HepG2 (cell line): ENCODE measurements around the gene GPR162. TPM values are rescaled to one million over a fixed set of nuclear protein-coding genes. Genes with fewer than 3 reads are reported as not detected.
A peak's percentile ranks its signal among the peaks of the same experiment; 100 is the strongest.

Source experiments
- ATAC-seq: fragments of 200-7000 bp; cut with Tn5 transposase; 3 replicates; pipeline ENCODE4 v1.9.1; 2020; ENCODE audit warnings: mild to moderate bottlenecking, moderate library complexity
- BruUV-seq: library from RNA; stranded (reverse); fragments of 400-500 nt; replicated peaks from 2 replicates; lab custom pipeline; 2021; lab: Mats Ljungman, UMichigan
- CTCF ChIA-PET: fragments of 300-600 bp; formaldehyde crosslinking; extraction: SDS; loops from one replicate; lab custom pipeline; 2021; ENCODE audit warnings: low total read pairs, inconsistent platforms, low intra/inter-chr PET ratio; lab: Yijun Ruan, JAX
- POLR2A ChIA-PET: fragments of 350-600 bp; sonication (Branson Sonifier 250); formaldehyde crosslinking; loops from one replicate; lab custom pipeline; 2020; ENCODE audit warnings: antibody characterized with exemption, inconsistent platforms; lab: Yijun Ruan, JAX
- DNase-seq: peaks from one replicate; pipeline ENCODE4 v3.0.0-alpha.2; 2015; ENCODE audit warnings: low spot score
- FAIRE-seq: peaks from 3 replicates; lab custom pipeline; 2011; peaks lifted over from hg19 to GRCh38; lab: Jason Lieb, UNC
- H2AFZ ChIP-seq: one replicate; pipeline ENCODE4 v1.6.1; 2011; ENCODE audit warnings: low read length, inconsistent platforms
- H3K27ac ChIP-seq: fragments of 300-600 bp; 3 replicates; pipeline ENCODE4 v1.8.0; 2011; ENCODE audit warnings: mixed run types, mild to moderate bottlenecking, mixed read lengths, low read length, inconsistent platforms; ENCODE audit not compliant: insufficient read depth; ENCODE audit errors: extremely low read length
- H3K27me3 ChIP-seq, 2 experiments: fragments of 200-600 bp in 1 of 2; 2 replicates in 1 of 2; 3 replicates in 1 of 2; pipeline versions ENCODE4 v1.6.0 to v1.8.0; 2011; ENCODE audit warnings: low read length in 2 of 2, mild to moderate bottlenecking in 2 of 2, moderate library complexity in 2 of 2, inconsistent platforms in 1 of 2; ENCODE audit not compliant: insufficient read depth in 2 of 2, control insufficient read depth in 1 of 2
- H3K36me3 ChIP-seq, 2 experiments: fragments of 200-600 bp in 1 of 2; replicated peaks in 1 of 2; 2 replicates in 1 of 2; 3 replicates in 1 of 2; pipeline versions ENCODE4 v1.5.1 to v1.8.0; 2011; ENCODE audit warnings: low read length in 2 of 2, inconsistent platforms in 1 of 2; ENCODE audit not compliant: insufficient read depth in 2 of 2, control insufficient read depth in 1 of 2
- H3K4me1 ChIP-seq: 2 replicates; pipeline ENCODE4 v1.5.1; 2012; ENCODE audit warnings: low read length, inconsistent platforms; ENCODE audit not compliant: insufficient read depth
- H3K4me2 ChIP-seq: 2 replicates; pipeline ENCODE4 v1.6.0; 2011; ENCODE audit warnings: low read depth, low read length, inconsistent platforms
- H3K4me3 ChIP-seq, 3 experiments: fragments of 200-600 bp in 1 of 3; sonication (generic), shearing (Covaris generic) in 1 of 3; replicated peaks in 1 of 3; 2 replicates each; pipeline ENCODE4 v1.5.1; 2011 to 2016; ENCODE audit warnings: low read length in 3 of 3, inconsistent platforms in 2 of 3, low read depth in 2 of 3, mild to moderate bottlenecking in 2 of 3, control low read depth in 1 of 3, mixed read lengths in 1 of 3; ENCODE audit not compliant: insufficient read depth in 1 of 3
- H3K79me2 ChIP-seq: one replicate; pipeline ENCODE4 v1.6.1; 2011; ENCODE audit warnings: low read length, inconsistent platforms; ENCODE audit not compliant: insufficient read depth
- H3K9ac ChIP-seq: 2 replicates; pipeline ENCODE4 v1.6.0; 2011; ENCODE audit warnings: mild to moderate bottlenecking, low read depth, low read length, inconsistent platforms; ENCODE audit not compliant: insufficient read depth
- H3K9me3 ChIP-seq: 2 replicates; pipeline ENCODE4 v1.5.1; 2012; ENCODE audit warnings: mild to moderate bottlenecking, low read length
- H4K20me1 ChIP-seq: 2 replicates; pipeline ENCODE4 v1.6.0; 2011; ENCODE audit warnings: inconsistent platforms, mild to moderate bottlenecking, low read length, moderate library complexity; ENCODE audit not compliant: insufficient read depth
- AGO1 ChIP-seq: fragments of 200-400 bp; formaldehyde crosslinking; IDR thresholded peaks from 2 replicates; pipeline ENCODE4 v1.6.1; 2017; ENCODE audit warnings: mild to moderate bottlenecking, low read depth, low read length, moderate library complexity; ENCODE audit not compliant: poor library complexity, severe bottlenecking
- BATF2 ChIP-seq: sonication (generic); formaldehyde crosslinking; IDR thresholded peaks from 2 replicates; pipeline ENCODE4 v1.8.0; 2022; ENCODE audit warnings: mild to moderate bottlenecking, missing genetic modification reagents, moderate library complexity
- BCL3 ChIP-seq: sonication (generic); formaldehyde crosslinking; IDR thresholded peaks from 2 replicates; pipeline ENCODE4 v1.5.1; 2020; ENCODE audit warnings: mild to moderate bottlenecking, missing genetic modification reagents, moderate library complexity
- DR1 ChIP-seq: sonication (generic); formaldehyde crosslinking; IDR thresholded peaks from 2 replicates; pipeline ENCODE4 v1.8.0; 2021; ENCODE audit warnings: mild to moderate bottlenecking, missing genetic modification reagents, inconsistent platforms
- GATAD2A ChIP-seq: IDR thresholded peaks from 2 replicates; pipeline ENCODE4 v1.6.1; 2016
- HNRNPH1 ChIP-seq: fragments of 200-400 bp; formaldehyde crosslinking; optimal IDR thresholded peaks from 2 replicates; pipeline ENCODE3; 2017; ENCODE audit warnings: mild to moderate bottlenecking, low read depth, low read length
- PAF1 ChIP-seq: IDR thresholded peaks from 2 replicates; pipeline ENCODE4 v1.6.1; 2016; ENCODE audit warnings: missing genetic modification reagents, missing compliant biosample characterization
- SIX1 ChIP-seq: sonication (generic); formaldehyde crosslinking; IDR thresholded peaks from 2 replicates; pipeline ENCODE4 v1.4.0; 2020; ENCODE audit warnings: missing genetic modification reagents, borderline replicate concordance
- TAF15 ChIP-seq: fragments of 200-400 bp; formaldehyde crosslinking; IDR thresholded peaks from one replicate; pipeline ENCODE4 v1.6.1; 2018; ENCODE audit warnings: mild to moderate bottlenecking, low read depth, low read length; ENCODE audit not compliant: poor library complexity, severe bottlenecking
- ZNF138 ChIP-seq: sonication (generic); formaldehyde crosslinking; IDR thresholded peaks from 2 replicates; pipeline ENCODE4 v1.5.0; 2020; ENCODE audit warnings: mild to moderate bottlenecking, low read depth, missing genetic modification reagents
- ZNF251 ChIP-seq: sonication (generic); formaldehyde crosslinking; IDR thresholded peaks from 2 replicates; pipeline ENCODE4 v1.9.0; 2021; ENCODE audit warnings: mild to moderate bottlenecking, missing genetic modification reagents
- ZNF687 ChIP-seq: sonication (generic); formaldehyde crosslinking; IDR thresholded peaks from 2 replicates; pipeline ENCODE4 v1.5.1; 2020; ENCODE audit warnings: mild to moderate bottlenecking, missing genetic modification reagents, moderate library complexity
- ZNF83 ChIP-seq: sonication (generic); formaldehyde crosslinking; IDR thresholded peaks from 2 replicates; pipeline ENCODE4 v1.4.0; 2020; ENCODE audit warnings: missing genetic modification reagents, mild to moderate bottlenecking, borderline replicate concordance
- WGBS: methylation state at CpG from one replicate; pipeline ENCODE4 v1.1.6; 2017; ENCODE audit warnings: low lambda C conversion rate; 5-methylcytosine and 5-hydroxymethylcytosine counted together
- in situ Hi-C: cut with HindIII; loops from 2 replicates; pipeline ENCODE4 v1.10.0; 2017; ENCODE audit warnings: low pct_unique_long_range_greater_than_20kb; ENCODE audit not compliant: extremely low pct_ligation_motif_present
- intact Hi-C: fragments of 100-400 bp; cut with micrococcal nuclease; formaldehyde crosslinking; loops from one replicate; pipeline ENCODE4 v1.10.0; 2022; ENCODE audit not compliant: unreplicated experiment
- polyA plus RNA-seq, 8 experiments: library from polyadenylated mRNA; depleted of rRNA in 3 of 8; stranded (reverse) in 7 of 8; unstranded in 1 of 8; fragments of >200 nt; fragmentation: Illumina TruSeq in 4 of 8; extraction: Trizol in 4 of 8; gene quantifications; 2 replicates each; pipeline versions ENCODE4 v1.2.1 to v1.2.3, GENCODE V29; 2011 to 2016; ENCODE audit warnings: low read depth in 4 of 8, missing spikeins in 1 of 8, mixed read lengths in 1 of 8; ENCODE audit not compliant: insufficient read depth in 1 of 8
- total RNA-seq, 5 experiments: library from RNA; depleted of rRNA; stranded (reverse); fragments of >200 nt; fragmentation: Illumina TruSeq; extraction: Trizol; gene quantifications; 2 replicates each; pipeline ENCODE4 v1.2.3, GENCODE V29; 2016; ENCODE audit warnings: low read depth in 1 of 5

Gene GPR162
- total and polyA plus RNA-seq, 2 of the 13 experiments (the other 11 are each of a cell fraction or from before 2014, with no cell fraction given): 0.08 TPM; not detected in 1

- BruUV-seq: no TSS peak
- H3K36me3 ChIP-seq: no peaks in the 10 kb centered on the region
- H3K27ac ChIP-seq: no peak overlapping the region
- in situ Hi-C loops: no loop called here
- no peak overlapping the region for H3K4me3 ChIP-seq
- ATAC-seq (peak; percentile 4), DNase-seq (no peak), FAIRE-seq (no peak)
- TF ChIP-seq TAF15: no peak
- TF ChIP-seq BATF2 (CRISPR knock-in tag): no peak
- TF ChIP-seq ZNF138 (CRISPR knock-in tag): no peak
- 0 out of 2 replicates have a peak, but pooled peaks have one; percentile 21 for TF ChIP-seq ZNF687 (CRISPR knock-in tag)
- no peak for TF ChIP-seq HNRNPH1
- TF ChIP-seq ZNF83 (CRISPR knock-in tag): no peak
- no peak for TF ChIP-seq GATAD2A (CRISPR knock-in tag)
- peak; percentile 34; the same call in 1 of the 2 replicates for TF ChIP-seq BCL3 (CRISPR knock-in tag)
- TF ChIP-seq SIX1 (CRISPR knock-in tag): no peak
- no peak for TF ChIP-seq PAF1
- peak; percentile 70 for TF ChIP-seq AGO1
- TF ChIP-seq ZNF251 (CRISPR knock-in tag): no peak
- 0 out of 2 replicates have a peak, but pooled peaks have one; percentile 25 for TF ChIP-seq DR1
- intact Hi-C loops: loop anchor here (10.0 kb wide), 1 partner anchor 205 kb away; no protein-coding TSS in a partner anchor
- H3K9me3 ChIP-seq: no peaks in the 10 kb centered on the region
- ChIA-PET CTCF (no interaction called here), POLR2A (no interaction called here)
- H3K9ac ChIP-seq: no peak overlapping the region
- H4K20me1 ChIP-seq: no peaks in the 10 kb centered on the region
- H3K27me3 ChIP-seq: peaks cover 7 to 34% of the 10 kb centered on the region in 2 experiments; a peak in 4 of 5 replicates
- H3K79me2 ChIP-seq: no peaks in the 10 kb centered on the region
- H2AFZ ChIP-seq: no peak overlapping the region
- WGBS: 61% methylated on average over 12 of the region's 13 CpGs
- no peak overlapping the region for H3K4me2 ChIP-seq
- peaks cover 42% of the 10 kb centered on the region for H3K4me1 ChIP-seq
These were observed 2.3 kb upstream of the GPR162 start for GRCh38 chr12:6819106-6820030.
